ENCODE measurements around the gene APOL5. TPM values are rescaled to one million over a fixed set of nuclear protein-coding genes. Genes with fewer than 3 reads are reported as not detected.

Gene APOL5
- total RNA-seq, 1 donor from 2014 or later = not detected

GRCh38 chr22:35740616-35741015, 22.9 kb downstream of the APOL5 start:
- intact Hi-C loops (cut with micrococcal nuclease) = no loop called here

DNA sequence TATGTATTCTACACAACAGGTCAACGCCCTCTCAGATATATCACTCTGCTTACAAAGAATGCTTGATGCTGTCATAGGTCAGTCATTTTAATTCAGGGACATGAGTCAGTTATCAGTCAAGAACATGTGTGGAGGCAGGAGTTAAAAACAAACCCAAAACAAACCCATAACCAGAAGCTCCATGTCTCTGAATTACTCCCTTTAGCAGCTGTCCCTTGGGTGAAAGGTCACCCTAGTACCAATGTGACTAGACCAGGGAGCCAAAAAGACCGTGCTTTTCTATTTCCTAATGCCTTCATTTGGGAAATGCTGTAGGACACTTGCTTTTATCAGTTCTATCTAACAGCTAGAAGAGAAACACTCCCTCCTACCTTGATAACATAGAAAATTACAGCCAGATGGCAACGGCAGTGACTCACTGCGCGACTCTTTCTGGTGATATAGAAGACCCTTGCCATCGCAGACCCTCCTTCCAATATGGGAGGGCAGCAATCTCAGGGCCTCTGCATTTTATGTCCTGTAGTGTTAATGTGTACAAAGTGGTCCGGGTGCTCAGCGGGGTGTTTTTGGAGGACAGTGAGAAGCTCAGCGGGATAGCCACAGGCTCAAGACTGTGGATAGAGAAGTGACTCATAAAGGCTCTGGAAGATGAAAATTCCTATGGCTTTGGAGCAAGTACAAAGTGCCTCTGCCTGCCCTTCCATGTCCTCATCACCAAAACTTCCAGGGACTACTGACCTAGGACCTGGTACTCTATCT, 24.8 kb downstream of the APOL5 start:
- intact Hi-C loops (cut with micrococcal nuclease) = no loop called here

GRCh38 chr22:35743326-35743860, 25.7 kb downstream of the APOL5 start:
- intact Hi-C loops (cut with micrococcal nuclease) = no loop called here

- intact Hi-C loops (cut with micrococcal nuclease) = no loop called here
Measured at GRCh38 chr22:35746248-35746647, 28.6 kb downstream of the APOL5 start.

DNA sequence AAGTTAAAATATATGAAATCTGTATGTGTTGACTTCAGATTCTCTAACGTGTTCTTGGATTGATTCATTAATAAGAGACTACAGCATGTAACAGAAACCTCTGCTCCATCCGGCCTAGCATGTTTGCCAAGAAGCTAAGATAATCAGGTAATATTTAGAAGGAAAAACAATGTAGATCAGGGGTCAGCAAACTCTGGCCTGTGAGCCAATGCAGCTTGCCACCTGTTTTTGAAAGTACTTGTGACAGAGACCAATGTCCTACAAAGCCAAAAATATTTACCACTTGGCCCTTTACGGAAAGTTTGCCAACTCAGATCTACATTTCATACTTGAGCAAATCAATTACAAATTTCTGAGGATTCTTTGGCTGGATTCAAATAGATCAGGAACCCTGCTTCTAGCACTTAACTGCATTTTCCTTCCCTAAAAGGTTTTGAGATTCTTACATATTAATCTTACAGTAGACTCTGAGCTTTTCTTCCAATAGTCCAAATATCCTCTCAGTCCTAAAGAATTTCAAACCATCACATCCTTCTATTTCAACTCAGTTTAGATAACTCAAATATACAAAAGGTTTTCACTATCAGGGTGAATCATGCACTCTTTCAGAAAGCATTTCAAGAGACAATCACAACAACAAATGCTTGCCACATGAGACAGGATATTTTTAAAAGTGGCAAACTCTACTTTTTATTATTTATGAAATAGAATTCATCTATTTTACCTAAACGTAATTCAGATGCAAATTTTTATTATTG, 29.5 kb downstream of the APOL5 start:
- intact Hi-C loops (cut with micrococcal nuclease) = no loop called here

DNA sequence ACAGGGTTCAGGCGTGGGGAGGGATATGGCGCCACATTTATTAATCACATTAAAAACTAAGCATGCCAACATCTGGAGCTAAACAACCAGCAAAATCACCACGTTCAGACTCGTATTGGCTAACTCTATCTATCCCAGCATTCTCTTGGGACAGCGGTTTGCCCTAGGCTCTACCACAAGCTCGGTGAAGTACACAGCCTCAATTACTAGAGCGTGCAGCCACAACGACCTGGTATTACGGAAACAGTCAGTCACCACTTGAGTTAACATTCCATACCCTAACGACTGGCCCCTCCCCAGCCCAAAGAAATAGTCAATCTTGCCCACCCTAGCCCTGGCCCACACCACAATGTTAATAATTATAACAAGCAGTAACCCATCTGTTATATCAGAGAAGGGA, 32.1 kb downstream of the APOL5 start:
- intact Hi-C loops (cut with micrococcal nuclease) = no loop called here

- intact Hi-C loops (cut with micrococcal nuclease) = no loop called here
Measured at GRCh38 chr22:35752006-35752862, 34.6 kb downstream of the APOL5 start.

GRCh38 chr22:35752863-35753189, 35.2 kb downstream of the APOL5 start:
- intact Hi-C loops (cut with micrococcal nuclease) = no loop called here

DNA sequence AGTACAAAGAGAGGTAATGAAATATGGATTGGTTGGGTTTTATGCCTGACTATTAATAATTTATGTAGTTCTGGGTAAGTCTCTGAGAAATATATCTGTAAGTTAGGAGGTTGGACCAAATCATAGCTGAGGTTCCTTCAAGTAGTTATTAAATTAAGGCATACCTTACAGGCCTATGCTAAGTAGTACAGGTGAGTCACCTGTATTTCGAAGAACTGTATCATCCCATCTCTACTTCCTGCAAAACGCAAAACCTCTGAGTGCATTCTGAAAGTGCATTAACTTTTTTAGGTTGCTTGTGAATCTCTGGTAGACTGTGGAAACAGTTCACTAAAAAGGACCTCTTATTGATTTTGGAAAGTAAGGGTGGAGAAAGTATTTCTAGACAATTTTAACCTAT, 37.1 kb downstream of the APOL5 start:
- intact Hi-C loops (cut with micrococcal nuclease) = no loop called here

GRCh38 chr22:35756722-35757121, 39.0 kb downstream of the APOL5 start:
- intact Hi-C loops (cut with micrococcal nuclease) = no loop called here

GRCh38 chr22:35758394-35758793, 40.7 kb downstream of the APOL5 start:
- intact Hi-C loops (cut with micrococcal nuclease) = no loop called here

DNA sequence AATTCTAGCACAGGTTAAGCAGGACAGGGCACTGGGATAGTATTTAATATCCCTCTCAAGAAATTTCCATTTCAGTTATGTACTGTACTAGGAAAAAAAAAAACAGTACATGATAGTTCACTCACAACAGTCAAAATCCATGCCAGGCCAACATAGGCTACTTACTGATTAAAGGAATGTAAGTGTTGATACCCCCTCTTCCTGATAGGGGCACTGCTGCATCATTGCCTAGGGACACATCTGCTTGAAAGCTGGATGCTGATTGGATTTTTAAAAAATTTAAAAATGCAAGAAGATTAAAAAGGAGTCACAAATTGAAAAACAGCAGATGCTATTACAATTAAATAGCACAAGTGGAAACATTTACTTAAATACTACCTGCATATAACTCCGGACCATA, 43.4 kb downstream of the APOL5 start:
- intact Hi-C loops (cut with micrococcal nuclease) = no loop called here

- intact Hi-C loops (cut with micrococcal nuclease) = no loop called here
Measured at GRCh38 chr22:35766654-35767580, 49.2 kb downstream of the APOL5 start.

- intact Hi-C loops (cut with micrococcal nuclease) = no loop called here
Measured at GRCh38 chr22:35769974-35770373, 52.3 kb downstream of the APOL5 start.

- intact Hi-C loops (cut with micrococcal nuclease) = no loop called here
Measured at GRCh38 chr22:35775339-35775738, 57.7 kb downstream of the APOL5 start.

DNA sequence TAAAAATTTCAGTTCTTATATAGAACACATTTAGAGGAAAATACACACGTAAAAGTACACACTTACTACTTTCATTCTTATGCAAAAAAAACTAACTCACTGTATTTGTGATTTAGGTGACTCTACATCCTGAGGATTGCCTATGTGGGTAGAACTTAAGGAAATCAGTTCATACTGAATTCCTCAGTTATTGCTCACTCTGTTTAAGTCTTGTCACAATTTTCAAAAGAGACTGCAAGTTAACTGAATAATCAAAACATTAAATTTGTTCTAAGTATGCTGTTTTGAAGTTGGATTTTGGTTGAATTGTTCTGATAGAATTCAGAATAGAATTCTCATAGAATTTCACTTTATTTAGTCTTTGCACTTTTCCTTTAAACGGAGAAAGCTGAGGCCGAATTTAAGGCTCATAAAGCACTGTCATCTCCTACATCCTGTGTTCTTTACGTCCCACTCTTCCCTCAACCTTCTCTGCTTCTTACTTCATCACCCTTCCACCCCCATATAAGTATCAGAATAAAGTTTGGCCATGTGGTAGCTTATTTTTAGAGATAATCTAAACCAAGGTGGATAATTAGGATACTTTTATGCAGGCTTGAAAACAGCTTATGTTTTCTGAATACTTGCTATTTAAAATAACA, 59.8 kb downstream of the APOL5 start:
- intact Hi-C loops (cut with micrococcal nuclease) = no loop called here

Measured in T-helper 2 cell treated with Interferon-gamma antibody and Interleukin-4, amounts not matched to agents 100 ng/mL and 5 ng/mL, for 36 hours (primary cell).